Endodermal cell (in vitro differentiated cells): Measurements from ENCODE around the gene COL20A1. TPM values are rescaled to one million over a fixed set of nuclear protein-coding genes. Genes with fewer than 3 reads are reported as not detected.
A peak's percentile ranks its signal among the peaks of the same experiment; 100 is the strongest.

Source experiments
- DNase-seq: peaks from one replicate; pipeline ENCODE4 v3.0.0-alpha.2; 2017
- H3K27ac ChIP-seq: 2 replicates; pipeline ENCODE4 v1.5.1; 2013; ENCODE audit warnings: mild to moderate bottlenecking, low read depth, low read length, moderate library complexity
- H3K27me3 ChIP-seq: 2 replicates; pipeline ENCODE4 v1.6.1; 2013; ENCODE audit warnings: mild to moderate bottlenecking, low read length, moderate library complexity; ENCODE audit not compliant: insufficient read depth, control insufficient read depth, poor library complexity, severe bottlenecking
- H3K36me3 ChIP-seq: 2 replicates; pipeline ENCODE4 v1.7.0; 2013; ENCODE audit warnings: mild to moderate bottlenecking, low read length, moderate library complexity; ENCODE audit not compliant: control insufficient read depth, insufficient read depth
- H3K4me1 ChIP-seq: one replicate; pipeline ENCODE4 v1.7.0; 2013; ENCODE audit warnings: low read length; ENCODE audit not compliant: control insufficient read depth, insufficient read depth
- H3K4me3 ChIP-seq: 2 replicates; pipeline ENCODE4 v1.5.1; 2013; ENCODE audit warnings: mild to moderate bottlenecking, low read length, moderate library complexity
- H3K9ac ChIP-seq: 2 replicates; pipeline ENCODE4 v1.6.1; 2013; ENCODE audit warnings: mild to moderate bottlenecking, low read length, moderate library complexity; ENCODE audit not compliant: poor library complexity, severe bottlenecking; ENCODE audit errors: extremely low read depth
- H3K9me3 ChIP-seq: 2 replicates; pipeline ENCODE4 v1.6.1; 2013; ENCODE audit warnings: mild to moderate bottlenecking, low read length, moderate library complexity; ENCODE audit not compliant: control insufficient read depth
- H3K27ac Mint-ChIP-seq: 2 replicates; pipeline ENCODE4 v1.8.0; 2020; ENCODE audit warnings: mixed read lengths
- H3K27me3 Mint-ChIP-seq: 2 replicates; pipeline ENCODE4 v1.8.0; 2021; ENCODE audit warnings: mild to moderate bottlenecking, mixed read lengths; ENCODE audit not compliant: insufficient read depth
- H3K36me3 Mint-ChIP-seq: 2 replicates; pipeline ENCODE4 v1.8.0; 2020; ENCODE audit warnings: low read depth, mixed read lengths
- H3K4me1 Mint-ChIP-seq: 2 replicates; pipeline ENCODE4 v1.8.0; 2020; ENCODE audit warnings: mixed read lengths
- H3K4me3 Mint-ChIP-seq: 2 replicates; pipeline ENCODE4 v1.8.0; 2020; ENCODE audit warnings: mild to moderate bottlenecking, moderate library complexity, mixed read lengths
- H3K9me3 Mint-ChIP-seq: 2 replicates; pipeline ENCODE4 v1.8.0; 2020; ENCODE audit warnings: mild to moderate bottlenecking, mixed read lengths
- WGBS, 2 experiments: methylation state at CpG; one replicate each; pipeline versions ENCODE4 v1.1.5 to v1.1.7; 2013; ENCODE audit warnings: missing lambda C conversion rate in 2 of 2, mixed read lengths in 1 of 2; ENCODE audit not compliant: insufficient coverage in 1 of 2, insufficient read length in 1 of 2; 5-methylcytosine and 5-hydroxymethylcytosine counted together
- total RNA-seq, 2 donors: library from RNA; stranded (reverse); fragmentation: NEBNext Ultra II Directional in 1 of 2; extraction: Animal tissue kit (Norgen Biotek cat#: 25700) in 1 of 2; gene quantifications; 2 replicates in 1 of 2; 3 replicates in 1 of 2; pipeline ENCODE4 v1.2.1, GENCODE V29; 2021
- TF ChIP-seq, protein P1 (sequence below): fragments of 200-600 bp; sonication (generic); conservative IDR thresholded peaks from 2 replicates; pipeline ENCODE4 v1.5.0; 2021; ENCODE audit warnings: antibody characterized with exemption, mild to moderate bottlenecking

Gene COL20A1
- total RNA-seq, 2 donors from 2014 or later, result 0.44 TPM; not detected in 1

DNA sequence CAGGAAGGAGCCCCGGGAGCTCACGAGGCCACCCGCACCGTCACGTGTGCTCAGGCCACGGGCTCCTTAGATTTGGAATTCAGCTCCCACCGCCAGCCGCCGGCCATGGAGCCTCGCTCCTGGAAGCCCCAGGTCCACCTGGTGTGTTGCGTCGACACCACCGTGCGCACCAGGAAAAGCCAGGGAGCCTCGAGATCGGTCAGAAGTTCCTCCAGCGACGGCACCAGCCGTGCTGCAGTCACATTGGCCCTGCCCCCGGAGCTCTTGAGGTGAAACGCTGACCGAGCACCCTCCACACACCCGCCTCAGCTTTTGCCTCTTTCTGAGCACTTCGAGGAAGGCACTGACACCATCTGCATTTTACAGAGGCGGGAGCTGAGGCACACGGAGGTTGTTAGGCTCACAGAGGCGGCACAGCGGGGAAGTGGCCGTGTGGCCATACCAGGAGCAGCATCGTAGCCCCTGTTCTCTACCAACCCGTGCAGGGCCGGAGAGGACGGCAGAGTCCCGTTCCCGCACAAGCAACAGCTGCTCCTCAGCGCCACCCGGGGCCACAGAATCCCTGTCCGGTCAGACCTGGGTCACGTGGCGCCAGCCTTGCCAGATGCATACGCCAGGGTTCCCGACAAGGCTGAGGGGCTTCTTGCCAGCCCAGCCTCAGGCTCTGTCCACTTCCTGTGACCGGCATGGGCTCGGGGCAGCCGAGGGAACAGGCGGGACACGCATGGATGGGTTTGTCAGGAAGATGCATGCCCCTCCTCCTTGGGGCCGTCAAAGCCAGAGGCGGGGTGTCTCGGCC, 46.3 kb upstream of the COL20A1 start:
- Mint-ChIP-seq H3K36me3 (no peaks in the 10 kb centered on the region), H3K4me1 (no peaks in the 10 kb centered on the region), H3K4me3 (no peak overlapping the region), H3K27me3 (peaks cover 14% of the 10 kb centered on the region), H3K27ac (no peak overlapping the region), H3K9me3 (peaks cover 8% of the 10 kb centered on the region)
- no peak overlapping the region for H3K9ac ChIP-seq
- H3K4me1 ChIP-seq, result no peaks in the 10 kb centered on the region
- H3K9me3 ChIP-seq, result no peaks in the 10 kb centered on the region
- WGBS, 2 experiments, result 75 to 79% methylated on average over 33 to 50 of the region's 50 CpGs
- TF ChIP-seq, protein P1, sequence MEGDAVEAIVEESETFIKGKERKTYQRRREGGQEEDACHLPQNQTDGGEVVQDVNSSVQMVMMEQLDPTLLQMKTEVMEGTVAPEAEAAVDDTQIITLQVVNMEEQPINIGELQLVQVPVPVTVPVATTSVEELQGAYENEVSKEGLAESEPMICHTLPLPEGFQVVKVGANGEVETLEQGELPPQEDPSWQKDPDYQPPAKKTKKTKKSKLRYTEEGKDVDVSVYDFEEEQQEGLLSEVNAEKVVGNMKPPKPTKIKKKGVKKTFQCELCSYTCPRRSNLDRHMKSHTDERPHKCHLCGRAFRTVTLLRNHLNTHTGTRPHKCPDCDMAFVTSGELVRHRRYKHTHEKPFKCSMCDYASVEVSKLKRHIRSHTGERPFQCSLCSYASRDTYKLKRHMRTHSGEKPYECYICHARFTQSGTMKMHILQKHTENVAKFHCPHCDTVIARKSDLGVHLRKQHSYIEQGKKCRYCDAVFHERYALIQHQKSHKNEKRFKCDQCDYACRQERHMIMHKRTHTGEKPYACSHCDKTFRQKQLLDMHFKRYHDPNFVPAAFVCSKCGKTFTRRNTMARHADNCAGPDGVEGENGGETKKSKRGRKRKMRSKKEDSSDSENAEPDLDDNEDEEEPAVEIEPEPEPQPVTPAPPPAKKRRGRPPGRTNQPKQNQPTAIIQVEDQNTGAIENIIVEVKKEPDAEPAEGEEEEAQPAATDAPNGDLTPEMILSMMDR, result no peak
- H3K4me3 ChIP-seq, result no peak overlapping the region
- no peak overlapping the region for H3K27ac ChIP-seq
- DNase-seq, result peak; percentile 79
- no peaks in the 10 kb centered on the region for H3K36me3 ChIP-seq
- H3K27me3 ChIP-seq, result peaks cover 1% of the 10 kb centered on the region

- H3K27me3 ChIP-seq, result peaks cover 12% of the 10 kb centered on the region
- Mint-ChIP-seq H3K4me1 (no peaks in the 10 kb centered on the region), H3K27ac (no peak overlapping the region), H3K36me3 (no peaks in the 10 kb centered on the region), H3K27me3 (peaks cover 23% of the 10 kb centered on the region), H3K9me3 (peaks cover 8% of the 10 kb centered on the region), H3K4me3 (no peak overlapping the region)
- no peaks in the 10 kb centered on the region for H3K9me3 ChIP-seq
- WGBS, 2 experiments, result 88 to 92% methylated on average over 13 to 23 of the region's 24 CpGs
- no peak for DNase-seq
- H3K9ac ChIP-seq, result no peak overlapping the region
- no peaks in the 10 kb centered on the region for H3K4me1 ChIP-seq
- TF ChIP-seq, protein P1, result no peak
- H3K27ac ChIP-seq, result no peak overlapping the region
- H3K36me3 ChIP-seq, result no peaks in the 10 kb centered on the region
- H3K4me3 ChIP-seq, result no peak overlapping the region
These were observed 45.2 kb upstream of the COL20A1 start for GRCh38 chr20:63247671-63248228.

GRCh38 chr20:63248835-63249591, 44.0 kb upstream of the COL20A1 start:
- Mint-ChIP-seq H3K4me3 (no peak overlapping the region), H3K27me3 (peaks cover 35% of the 10 kb centered on the region), H3K27ac (no peak overlapping the region), H3K4me1 (no peaks in the 10 kb centered on the region), H3K9me3 (peaks cover 8% of the 10 kb centered on the region), H3K36me3 (no peaks in the 10 kb centered on the region)
- Histone ChIP-seq H3K9me3 (no peaks in the 10 kb centered on the region), H3K36me3 (no peaks in the 10 kb centered on the region), H3K9ac (no peak overlapping the region), H3K4me3 (no peak overlapping the region), H3K27me3 (peaks cover 23% of the 10 kb centered on the region), H3K27ac (no peak overlapping the region), H3K4me1 (no peaks in the 10 kb centered on the region)
- TF ChIP-seq, protein P1, result no peak
- WGBS, 2 experiments, result 91 to 94% methylated on average over 17 to 25 of the region's 25 CpGs
- no peak for DNase-seq
